Measurements from ENCODE around the gene ASH1L.

Gene ASH1L

DNA sequence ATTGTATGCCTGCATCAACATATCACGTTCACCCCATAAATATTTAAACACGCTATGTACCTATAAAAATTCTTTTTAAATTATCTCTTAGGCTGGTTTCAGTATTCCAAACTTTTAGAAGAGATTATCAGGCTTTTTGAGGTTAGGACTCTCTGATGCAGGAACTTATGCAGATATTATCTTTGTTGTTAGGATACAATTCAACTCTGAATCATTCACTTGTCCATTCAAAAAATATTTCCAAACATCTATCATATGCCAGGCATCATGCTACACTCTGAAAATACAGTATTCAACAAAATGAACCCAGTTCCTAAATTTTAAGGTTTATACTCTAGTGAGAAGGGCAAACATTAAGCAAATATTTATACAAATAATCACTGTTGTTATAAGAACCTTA lies 40.5 kb downstream of the ASH1L start:
- H3K27ac ChIP-seq (replicated peaks), result no peak overlapping the region
- TF ChIP-seq, protein P1, sequence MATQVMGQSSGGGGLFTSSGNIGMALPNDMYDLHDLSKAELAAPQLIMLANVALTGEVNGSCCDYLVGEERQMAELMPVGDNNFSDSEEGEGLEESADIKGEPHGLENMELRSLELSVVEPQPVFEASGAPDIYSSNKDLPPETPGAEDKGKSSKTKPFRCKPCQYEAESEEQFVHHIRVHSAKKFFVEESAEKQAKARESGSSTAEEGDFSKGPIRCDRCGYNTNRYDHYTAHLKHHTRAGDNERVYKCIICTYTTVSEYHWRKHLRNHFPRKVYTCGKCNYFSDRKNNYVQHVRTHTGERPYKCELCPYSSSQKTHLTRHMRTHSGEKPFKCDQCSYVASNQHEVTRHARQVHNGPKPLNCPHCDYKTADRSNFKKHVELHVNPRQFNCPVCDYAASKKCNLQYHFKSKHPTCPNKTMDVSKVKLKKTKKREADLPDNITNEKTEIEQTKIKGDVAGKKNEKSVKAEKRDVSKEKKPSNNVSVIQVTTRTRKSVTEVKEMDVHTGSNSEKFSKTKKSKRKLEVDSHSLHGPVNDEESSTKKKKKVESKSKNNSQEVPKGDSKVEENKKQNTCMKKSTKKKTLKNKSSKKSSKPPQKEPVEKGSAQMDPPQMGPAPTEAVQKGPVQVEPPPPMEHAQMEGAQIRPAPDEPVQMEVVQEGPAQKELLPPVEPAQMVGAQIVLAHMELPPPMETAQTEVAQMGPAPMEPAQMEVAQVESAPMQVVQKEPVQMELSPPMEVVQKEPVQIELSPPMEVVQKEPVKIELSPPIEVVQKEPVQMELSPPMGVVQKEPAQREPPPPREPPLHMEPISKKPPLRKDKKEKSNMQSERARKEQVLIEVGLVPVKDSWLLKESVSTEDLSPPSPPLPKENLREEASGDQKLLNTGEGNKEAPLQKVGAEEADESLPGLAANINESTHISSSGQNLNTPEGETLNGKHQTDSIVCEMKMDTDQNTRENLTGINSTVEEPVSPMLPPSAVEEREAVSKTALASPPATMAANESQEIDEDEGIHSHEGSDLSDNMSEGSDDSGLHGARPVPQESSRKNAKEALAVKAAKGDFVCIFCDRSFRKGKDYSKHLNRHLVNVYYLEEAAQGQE (IDR thresholded peaks at IDR 0.05; ENCODE audit: insufficient replicate concordance, low read depth), result no peak
- no peak for TF ChIP-seq GABPA (IDR thresholded peaks at IDR 0.05; ENCODE audit: low read depth)
- TF ChIP-seq, protein P2, sequence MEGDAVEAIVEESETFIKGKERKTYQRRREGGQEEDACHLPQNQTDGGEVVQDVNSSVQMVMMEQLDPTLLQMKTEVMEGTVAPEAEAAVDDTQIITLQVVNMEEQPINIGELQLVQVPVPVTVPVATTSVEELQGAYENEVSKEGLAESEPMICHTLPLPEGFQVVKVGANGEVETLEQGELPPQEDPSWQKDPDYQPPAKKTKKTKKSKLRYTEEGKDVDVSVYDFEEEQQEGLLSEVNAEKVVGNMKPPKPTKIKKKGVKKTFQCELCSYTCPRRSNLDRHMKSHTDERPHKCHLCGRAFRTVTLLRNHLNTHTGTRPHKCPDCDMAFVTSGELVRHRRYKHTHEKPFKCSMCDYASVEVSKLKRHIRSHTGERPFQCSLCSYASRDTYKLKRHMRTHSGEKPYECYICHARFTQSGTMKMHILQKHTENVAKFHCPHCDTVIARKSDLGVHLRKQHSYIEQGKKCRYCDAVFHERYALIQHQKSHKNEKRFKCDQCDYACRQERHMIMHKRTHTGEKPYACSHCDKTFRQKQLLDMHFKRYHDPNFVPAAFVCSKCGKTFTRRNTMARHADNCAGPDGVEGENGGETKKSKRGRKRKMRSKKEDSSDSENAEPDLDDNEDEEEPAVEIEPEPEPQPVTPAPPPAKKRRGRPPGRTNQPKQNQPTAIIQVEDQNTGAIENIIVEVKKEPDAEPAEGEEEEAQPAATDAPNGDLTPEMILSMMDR (IDR thresholded peaks at IDR 0.05; ENCODE audit: insufficient read depth, low read length), result no peak
- no peaks in the 10 kb centered on the region for H3K27me3 ChIP-seq (ENCODE audit: insufficient read depth, poor library complexity, severe bottlenecking)
- H3K4me3 ChIP-seq (replicated peaks; ENCODE audit: insufficient read depth, low read length), result no peak overlapping the region
- DNase-seq (ENCODE audit: low read depth in 1 of 2, low spot score in 1 of 2), result no peak

DNA sequence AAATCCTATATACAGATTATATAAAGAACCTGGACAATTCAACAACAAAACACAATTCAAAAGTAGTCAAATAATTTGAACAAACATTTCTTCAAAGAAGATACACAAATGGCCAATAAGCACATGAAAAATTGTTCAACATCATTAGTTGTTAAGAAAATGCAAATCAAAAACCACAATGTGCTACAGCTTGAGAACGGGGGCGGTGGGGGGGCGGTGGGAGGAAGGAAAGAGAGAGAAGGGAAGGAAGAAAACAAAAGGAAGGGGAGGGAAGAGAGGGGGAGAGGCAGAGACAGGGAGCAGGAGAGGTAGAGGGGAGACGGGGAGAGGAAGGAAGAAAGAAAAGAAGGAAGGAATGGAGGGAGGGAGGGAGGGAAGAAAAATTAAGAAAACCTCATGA lies 44.1 kb downstream of the ASH1L start:
- TF ChIP-seq POLR2AphosphoS5 (IDR thresholded peaks at IDR 0.05; ENCODE audit: low read depth) (no peak), GABPA (IDR thresholded peaks at IDR 0.05; ENCODE audit: low read depth) (no peak), SPI1 (IDR thresholded peaks at IDR 0.05; ENCODE audit: borderline replicate concordance, low read depth) (no peak)
- TF ChIP-seq, protein P2 (IDR thresholded peaks at IDR 0.05; ENCODE audit: insufficient read depth, low read length), result no peak
- TF ChIP-seq, protein P1 (IDR thresholded peaks at IDR 0.05; ENCODE audit: insufficient replicate concordance, low read depth), result no peak
- no peak overlapping the region for H3K4me3 ChIP-seq (replicated peaks; ENCODE audit: insufficient read depth, low read length)
- no peak for DNase-seq (ENCODE audit: low read depth in 1 of 2, low spot score in 1 of 2)
- H3K27me3 ChIP-seq (ENCODE audit: insufficient read depth, poor library complexity, severe bottlenecking), result no peaks in the 10 kb centered on the region
- H3K27ac ChIP-seq (replicated peaks), result no peak overlapping the region

DNA sequence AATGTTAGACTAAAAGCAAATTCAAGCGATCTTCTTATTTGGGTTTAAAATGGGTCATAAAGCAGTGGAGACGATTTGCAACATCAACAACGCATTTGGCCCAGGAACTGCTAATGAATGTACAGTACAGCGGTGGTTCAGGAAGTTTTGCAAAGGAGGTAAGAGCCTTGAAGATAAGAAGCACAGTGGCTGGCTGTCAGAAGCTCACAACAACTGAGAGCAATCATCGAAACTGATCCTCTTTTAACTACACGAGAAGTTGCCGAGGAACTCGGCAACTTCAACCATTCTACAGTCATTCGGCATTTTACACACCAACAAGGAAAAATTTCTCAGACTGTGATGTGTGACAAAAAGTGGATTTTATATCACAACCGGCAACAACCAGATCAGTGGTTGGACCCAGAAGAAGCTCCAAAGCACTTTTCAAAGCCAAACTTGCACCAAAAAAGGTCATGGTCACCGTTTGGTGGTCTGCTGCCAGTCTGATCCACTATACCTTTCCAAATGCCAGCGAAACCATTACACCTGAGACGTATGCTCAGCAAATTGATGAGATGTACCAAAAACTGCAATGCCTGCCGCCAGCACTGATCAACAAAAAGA lies 47.9 kb downstream of the ASH1L start:
- H3K27ac ChIP-seq (replicated peaks), result no peak overlapping the region
- no peaks in the 10 kb centered on the region for H3K27me3 ChIP-seq (ENCODE audit: insufficient read depth, poor library complexity, severe bottlenecking)
- peak in 1 of 2 experiments; percentile 5 for DNase-seq (ENCODE audit: low read depth in 1 of 2, low spot score in 1 of 2)
- no peak overlapping the region for H3K4me3 ChIP-seq (replicated peaks; ENCODE audit: insufficient read depth, low read length)
- TF ChIP-seq, protein P2 (IDR thresholded peaks at IDR 0.05; ENCODE audit: insufficient read depth, low read length), result no peak
- TF ChIP-seq SPI1 (IDR thresholded peaks at IDR 0.05; ENCODE audit: borderline replicate concordance, low read depth) (no peak), POLR2AphosphoS5 (IDR thresholded peaks at IDR 0.05; ENCODE audit: low read depth) (no peak)
- TF ChIP-seq, protein P1 (IDR thresholded peaks at IDR 0.05; ENCODE audit: insufficient replicate concordance, low read depth), result no peak
